SK-N-MC (cell line): ENCODE data around the gene ATP6AP1.

Experiments used
- DNase-seq: peaks from one replicate; pipeline ENCODE4 v3.0.0-alpha.2; 2011; ENCODE audit warnings: low read depth, low spot score
- H3K27ac ChIP-seq: fragments of 200-600 bp; sonication (generic); 2 replicates; pipeline ENCODE4 v1.5.1; 2016; ENCODE audit warnings: mixed run types
- H3K36me3 ChIP-seq: fragments of 200-600 bp; sonication (generic); 2 replicates; pipeline ENCODE4 v1.6.1; 2017; ENCODE audit warnings: antibody characterized with exemption, low read length, mixed read lengths; ENCODE audit not compliant: insufficient read depth
- H3K4me3 ChIP-seq: fragments of 200-600 bp; sonication (generic); 2 replicates; pipeline ENCODE4 v1.5.1; 2016
- H3K9ac ChIP-seq: fragments of 200-600 bp; sonication (generic); 2 replicates; pipeline ENCODE4 v1.8.0; 2017; ENCODE audit warnings: mixed run types, mixed read lengths; ENCODE audit not compliant: insufficient read length
- H3K9me3 ChIP-seq: fragments of 200-600 bp; sonication (generic); 2 replicates; pipeline ENCODE4 v1.6.1; 2017; ENCODE audit warnings: low read depth, mild to moderate bottlenecking, antibody characterized with exemption, low read length, moderate library complexity, mixed read lengths
- EZH2 ChIP-seq: fragments of 200-600 bp; sonication (generic); IDR thresholded peaks from one replicate; pipeline ENCODE4 v1.6.1; 2017; ENCODE audit warnings: antibody characterized with exemption
- FOXP2 ChIP-seq: optimal IDR thresholded peaks from 2 replicates; pipeline ENCODE3; 2011; ENCODE audit warnings: mild to moderate bottlenecking, moderate library complexity; ENCODE audit not compliant: insufficient read depth; ENCODE audit errors: extremely low read length, control extremely low read depth
- POLR2AphosphoS5 ChIP-seq: IDR thresholded peaks from 2 replicates; pipeline ENCODE4 v1.6.1; 2012; ENCODE audit warnings: mild to moderate bottlenecking, low read depth, low read length, borderline replicate concordance

The ATP6AP1 gene

DNA sequence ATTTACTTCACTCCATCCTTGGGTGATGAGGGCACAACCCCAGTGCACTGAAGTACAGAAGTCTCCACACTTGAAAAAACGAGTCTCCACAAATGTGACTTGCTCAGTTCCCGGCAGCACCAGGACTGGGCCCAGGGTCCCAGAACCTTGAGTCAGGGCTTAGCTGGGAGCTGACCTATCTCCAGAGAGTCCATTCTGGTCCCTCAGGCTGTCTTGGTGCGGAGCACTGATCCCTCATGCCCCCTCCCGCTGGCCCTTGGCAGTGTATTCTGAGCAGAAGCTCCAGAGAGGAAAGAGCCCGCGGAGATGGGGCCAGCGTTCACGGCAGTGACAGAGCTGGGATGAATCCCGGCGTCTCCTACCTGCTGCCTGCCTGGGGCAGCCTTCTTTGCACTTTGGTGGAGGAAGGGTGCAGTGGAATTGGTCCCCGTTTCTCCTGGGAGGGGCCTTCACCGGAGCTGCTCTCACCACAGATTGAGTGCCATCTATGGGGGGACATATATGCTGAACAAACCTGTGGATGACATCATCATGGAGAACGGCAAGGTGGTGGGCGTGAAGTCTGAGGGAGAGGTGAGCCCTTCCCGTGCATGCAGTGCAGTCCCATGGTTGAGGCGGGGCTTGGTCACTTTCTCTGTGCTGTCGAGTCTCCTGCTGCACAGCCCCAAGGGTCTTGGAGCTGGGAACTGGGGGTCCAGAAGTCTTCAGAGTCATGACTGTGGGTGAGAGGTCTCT, 12.3 kb downstream of the ATP6AP1 start:
- Histone ChIP-seq H3K36me3 (peaks cover 4% of the 10 kb centered on the region; the same call in 1 of the 2 replicates), H3K9me3 (no peaks in the 10 kb centered on the region), H3K4me3 (no peak overlapping the region), H3K27ac (no peak overlapping the region), H3K9ac (no peak overlapping the region)
- no peak for DNase-seq
- TF ChIP-seq EZH2 (no peak), FOXP2 (no peak), POLR2AphosphoS5 (no peak)

GRCh38 chrX:154441564-154441963, 13.1 kb downstream of the ATP6AP1 start:
- peaks cover 4% of the 10 kb centered on the region; the same call in 1 of the 2 replicates for H3K36me3 ChIP-seq
- DNase-seq, result no peak
- no peak overlapping the region for H3K27ac ChIP-seq
- TF ChIP-seq EZH2, result no peak
- no peak for TF ChIP-seq POLR2AphosphoS5
- TF ChIP-seq FOXP2, result no peak
- H3K9ac ChIP-seq, result no peak overlapping the region
- H3K4me3 ChIP-seq, result no peak overlapping the region
- no peaks in the 10 kb centered on the region for H3K9me3 ChIP-seq

- H3K4me3 ChIP-seq, result no peak overlapping the region
- TF ChIP-seq EZH2 (no peak), POLR2AphosphoS5 (no peak), FOXP2 (no peak)
- no peak overlapping the region for H3K9ac ChIP-seq
- no peak for DNase-seq
- H3K36me3 ChIP-seq, result peaks cover 4% of the 10 kb centered on the region; the same call in 1 of the 2 replicates
- H3K27ac ChIP-seq, result no peak overlapping the region
- no peaks in the 10 kb centered on the region for H3K9me3 ChIP-seq
Measured at GRCh38 chrX:154441984-154442707, 13.7 kb downstream of the ATP6AP1 start.

DNA sequence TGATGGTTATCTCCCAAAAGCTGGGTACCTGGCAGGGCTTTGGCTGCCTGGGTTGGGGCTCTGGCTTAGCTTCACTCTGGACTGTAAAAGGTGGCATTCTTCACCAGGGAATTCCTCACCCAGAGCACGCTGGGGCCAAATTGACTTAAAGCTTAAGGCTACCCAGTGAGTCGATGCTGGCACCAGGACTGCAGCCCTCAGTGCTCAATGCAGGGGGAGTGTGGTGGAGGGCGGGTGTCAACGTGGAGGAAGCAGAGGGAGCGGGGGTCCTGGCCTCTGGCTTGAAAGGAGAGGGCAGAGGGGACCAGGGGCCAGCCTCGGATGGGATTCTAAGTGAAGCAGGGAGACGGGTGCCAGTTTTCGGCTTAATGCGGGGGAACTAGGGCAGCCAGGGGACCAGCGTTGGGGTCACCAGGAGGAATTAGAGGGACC, 15.0 kb downstream of the ATP6AP1 start:
- Histone ChIP-seq H3K9me3 (no peaks in the 10 kb centered on the region), H3K36me3 (peaks cover 4% of the 10 kb centered on the region; the same call in 1 of the 2 replicates), H3K4me3 (peak overlapping the region; percentile 64), H3K9ac (no peak overlapping the region), H3K27ac (peak overlapping the region; percentile 50; the same call in 1 of the 2 replicates)
- no peak for DNase-seq
- TF ChIP-seq EZH2 (no peak), POLR2AphosphoS5 (no peak), FOXP2 (no peak)

- Histone ChIP-seq H3K9me3 (no peaks in the 10 kb centered on the region), H3K4me3 (peak within 1 kb of the TSS; percentile 78), H3K36me3 (peaks cover 4% of the 10 kb centered on the region; the same call in 1 of the 2 replicates), H3K9ac (peak within 1 kb of the TSS; percentile 81), H3K27ac (peak within 1 kb of the TSS; percentile 50; the same call in 1 of the 2 replicates)
- no peak for DNase-seq
- TF ChIP-seq FOXP2, result no peak
Measured at GRCh38 chrX:154443992-154444754, 15.7 kb downstream of the ATP6AP1 start, which contains the start of gene FAM50A. FAM50A (plus strand) TSS chrX:154444141; CDS start chrX:154444236, 95 bp downstream.

- H3K36me3 ChIP-seq, result peaks cover 4% of the 10 kb centered on the region; the same call in 1 of the 2 replicates
- H3K9me3 ChIP-seq, result no peaks in the 10 kb centered on the region
- TF ChIP-seq EZH2 (no peak), POLR2AphosphoS5 (no peak), FOXP2 (no peak)
- H3K27ac ChIP-seq, result no peak overlapping the region
- no peak for DNase-seq
- peak overlapping the region; percentile 81 for H3K9ac ChIP-seq
- H3K4me3 ChIP-seq, result peak overlapping the region; percentile 78
Measured at GRCh38 chrX:154444755-154445246, 16.3 kb downstream of the ATP6AP1 start.

DNA sequence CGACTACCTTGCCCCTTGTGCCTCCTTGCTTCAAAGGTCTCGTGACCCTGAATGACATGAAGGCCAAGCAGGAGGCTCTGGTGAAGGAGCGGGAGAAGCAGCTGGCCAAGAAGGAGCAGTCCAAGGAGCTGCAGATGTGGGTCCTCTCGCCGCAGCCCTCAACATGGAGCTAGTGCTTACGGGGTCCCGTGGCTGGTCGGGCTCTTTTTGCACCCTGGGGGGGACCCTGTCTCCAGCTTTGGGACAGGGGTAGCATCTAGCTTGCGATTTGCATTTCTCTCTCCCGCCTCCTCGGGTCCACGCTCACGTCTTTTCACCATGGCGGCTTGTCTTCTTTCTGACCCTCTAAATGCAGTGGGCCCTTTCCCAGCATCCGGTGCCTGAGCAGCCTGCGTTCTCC, 17.3 kb downstream of the ATP6AP1 start:
- H3K36me3 ChIP-seq, result peaks cover 4% of the 10 kb centered on the region; the same call in 1 of the 2 replicates
- H3K4me3 ChIP-seq, result no peak overlapping the region
- no peak for TF ChIP-seq FOXP2
- no peak overlapping the region for H3K9ac ChIP-seq
- DNase-seq, result no peak
- H3K27ac ChIP-seq, result no peak overlapping the region
- H3K9me3 ChIP-seq, result no peaks in the 10 kb centered on the region

DNA sequence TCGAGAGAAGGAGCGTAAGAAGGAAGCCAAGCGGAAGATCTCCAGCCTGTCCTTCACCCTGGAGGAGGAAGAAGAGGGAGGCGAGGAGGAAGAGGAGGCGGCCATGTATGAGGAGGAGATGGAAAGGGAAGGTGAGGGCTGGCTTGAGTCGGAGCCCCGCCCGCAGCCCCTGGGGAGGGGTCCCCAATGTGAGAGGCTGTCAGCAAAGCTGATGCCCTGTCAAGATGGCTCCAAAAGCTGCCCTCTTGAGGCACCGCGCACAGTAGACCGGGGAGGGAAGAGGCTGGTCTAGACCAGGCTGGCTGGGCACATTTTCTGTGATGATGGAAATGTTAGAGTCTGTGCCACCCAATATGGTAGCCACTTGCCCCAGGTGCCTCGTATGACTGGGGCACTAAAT, 18.0 kb downstream of the ATP6AP1 start:
- no peak overlapping the region for H3K9ac ChIP-seq
- no peaks in the 10 kb centered on the region for H3K9me3 ChIP-seq
- DNase-seq, result no peak
- peaks cover 4% of the 10 kb centered on the region; the same call in 1 of the 2 replicates for H3K36me3 ChIP-seq
- no peak overlapping the region for H3K27ac ChIP-seq
- H3K4me3 ChIP-seq, result no peak overlapping the region
- TF ChIP-seq EZH2 (no peak), POLR2AphosphoS5 (no peak), FOXP2 (no peak)
